Keratinocyte (primary cell): ENCODE results near the gene KEL. TPM values are rescaled to one million over a fixed set of nuclear protein-coding genes. Genes with fewer than 3 reads are reported as not detected.

Source experiments
- DNase-seq: peaks from one replicate; pipeline ENCODE4 v3.0.0-alpha.2; 2011; ENCODE audit warnings: low read depth, missing footprints, low spot score
- FAIRE-seq: peaks from 2 replicates; lab custom pipeline; 2011; peaks lifted over from hg19 to GRCh38; lab: Jason Lieb, UNC
- H2AFZ ChIP-seq: 2 replicates; pipeline ENCODE4 v1.6.0; 2012; ENCODE audit warnings: low read length, control low read depth, inconsistent platforms; ENCODE audit not compliant: control insufficient read depth
- H3K27ac ChIP-seq: 2 replicates; pipeline ENCODE4 v1.5.1; 2011; ENCODE audit warnings: low read length; ENCODE audit not compliant: control insufficient read depth, insufficient read depth
- H3K27me3 ChIP-seq: 3 replicates; pipeline ENCODE4 v1.6.0; 2011; ENCODE audit warnings: low read length; ENCODE audit not compliant: control insufficient read depth, insufficient read depth; ENCODE audit errors: extremely low read depth
- H3K36me3 ChIP-seq, 2 experiments: 2 replicates in 1 of 2; 3 replicates in 1 of 2; pipeline ENCODE4 v1.5.1; 2011; ENCODE audit warnings: low read length in 2 of 2, mild to moderate bottlenecking in 1 of 2; ENCODE audit not compliant: control insufficient read depth in 2 of 2, insufficient read depth in 2 of 2; ENCODE audit errors: extremely low read depth in 1 of 2
- H3K4me1 ChIP-seq: 3 replicates; pipeline ENCODE4 v1.5.1; 2011; ENCODE audit warnings: low read length; ENCODE audit not compliant: control insufficient read depth, insufficient read depth; ENCODE audit errors: extremely low read depth
- H3K4me2 ChIP-seq: 3 replicates; pipeline ENCODE4 v1.6.0; 2011; ENCODE audit warnings: low read depth, low read length; ENCODE audit not compliant: control insufficient read depth, insufficient read depth; ENCODE audit errors: extremely low read depth
- H3K4me3 ChIP-seq, 3 experiments: fragments of 200-600 bp in 1 of 3; sonication (generic) in 1 of 3; 2 replicates in 2 of 3; 3 replicates in 1 of 3; pipeline ENCODE4 v1.5.1; 2011 to 2016; ENCODE audit warnings: low read length in 3 of 3, mild to moderate bottlenecking in 3 of 3, control low read depth in 2 of 3, inconsistent platforms in 1 of 3, low read depth in 1 of 3, mixed read lengths in 1 of 3, mixed run types in 1 of 3, moderate library complexity in 1 of 3; ENCODE audit not compliant: control insufficient read depth in 2 of 3, insufficient read depth in 2 of 3; ENCODE audit errors: extremely low read depth in 1 of 3
- H3K79me2 ChIP-seq: 2 replicates; pipeline ENCODE4 v1.6.0; 2012; ENCODE audit warnings: low read length; ENCODE audit not compliant: control insufficient read depth, insufficient read depth
- H3K9ac ChIP-seq: 3 replicates; pipeline ENCODE4 v1.6.0; 2011; ENCODE audit warnings: low read length; ENCODE audit not compliant: control insufficient read depth, insufficient read depth; ENCODE audit errors: extremely low read depth
- H3K9me1 ChIP-seq: 3 replicates; pipeline ENCODE4 v1.6.0; 2011; ENCODE audit warnings: low read length; ENCODE audit not compliant: control insufficient read depth, insufficient read depth; ENCODE audit errors: extremely low read depth
- H3K9me3 ChIP-seq: 2 replicates; pipeline ENCODE4 v1.5.1; 2012; ENCODE audit warnings: low read depth, low read length; ENCODE audit not compliant: control insufficient read depth
- H4K20me1 ChIP-seq: 3 replicates; pipeline ENCODE4 v1.6.0; 2011; ENCODE audit warnings: low read length; ENCODE audit not compliant: control insufficient read depth, insufficient read depth; ENCODE audit errors: extremely low read depth
- CTCF ChIP-seq, 3 experiments: IDR thresholded peaks in 1 of 3; conservative IDR thresholded peaks in 1 of 3; optimal IDR thresholded peaks in 1 of 3; 2 replicates in 2 of 3; 3 replicates in 1 of 3; pipeline versions ENCODE3 to v1.5.1; 2011; ENCODE audit warnings: low read length in 3 of 3, mild to moderate bottlenecking in 3 of 3, moderate library complexity in 2 of 3, control low read depth in 1 of 3, inconsistent platforms in 1 of 3; ENCODE audit not compliant: insufficient read depth in 2 of 3; ENCODE audit errors: extremely low read depth in 1 of 3
- EZH2 ChIP-seq: IDR thresholded peaks from one replicate; pipeline ENCODE4 v1.6.1; 2012; ENCODE audit warnings: inconsistent platforms, mild to moderate bottlenecking, low read length, moderate library complexity
- dilution Hi-C: fragments of 300-500 bp; cut with MboI; formaldehyde crosslinking; loops from one replicate; pipeline ENCODE4 v1.7.0; 2020; ENCODE audit warnings: low sequenced_read_pairs; ENCODE audit not compliant: extremely low pct_ligation_motif_present
- polyA plus RNA-seq, 5 experiments: library from polyadenylated mRNA; depleted of rRNA in 3 of 5; stranded (reverse) in 3 of 5; stranded (forward) in 1 of 5; unstranded in 1 of 5; fragments of >200 nt; gene quantifications; 1 replicate in 1 of 5; 2 replicates in 3 of 5; 3 replicates in 1 of 5; pipeline versions ENCODE4 v1.2.1 to v1.2.3, GENCODE V29; 2011 to 2012; ENCODE audit warnings: missing spikeins in 2 of 5, low read depth in 1 of 5, low replicate concordance in 1 of 5

The KEL gene
- polyA plus RNA-seq, 1 donor (not counting 4 experiments of a cell fraction or from before 2014, with no cell fraction given), result 0.09 TPM

GRCh38 chr7:142894112-142894984 is 67.8 kb downstream of the KEL start:
- Histone ChIP-seq H3K27me3 (peaks cover 9% of the 10 kb centered on the region), H3K79me2 (no peaks in the 10 kb centered on the region), H3K4me2 (no peak overlapping the region), H3K4me1 (no peaks in the 10 kb centered on the region), H2AFZ (no peak overlapping the region), H3K9me1 (no peaks in the 10 kb centered on the region), H3K9ac (no peak overlapping the region), H3K9me3 (no peaks in the 10 kb centered on the region), H3K4me3 (no peak overlapping the region), H3K27ac (no peak overlapping the region), H3K36me3 (no peaks in the 10 kb centered on the region), H4K20me1 (no peaks in the 10 kb centered on the region)
- no peak for FAIRE-seq
- no peak for DNase-seq
- TF ChIP-seq CTCF (optimal IDR thresholded peaks at IDR 0.05 in 1 of 3, IDR thresholded peaks at IDR 0.05 in 1 of 3, conservative IDR thresholded peaks at IDR 0.05 in 1 of 3; ENCODE audit: extremely low read depth in 1 of 3, insufficient read depth in 2 of 3, low read length in 3 of 3) (no peak), EZH2 (no peak)
- dilution Hi-C loops, result no loop called here

- no peaks in the 10 kb centered on the region for H3K9me1 ChIP-seq
- TF ChIP-seq CTCF (optimal IDR thresholded peaks at IDR 0.05 in 1 of 3, IDR thresholded peaks at IDR 0.05 in 1 of 3, conservative IDR thresholded peaks at IDR 0.05 in 1 of 3; ENCODE audit: extremely low read depth in 1 of 3, insufficient read depth in 2 of 3, low read length in 3 of 3) (no peak), EZH2 (no peak)
- no peaks in the 10 kb centered on the region for H4K20me1 ChIP-seq
- no peak overlapping the region for H3K4me3 ChIP-seq
- H3K79me2 ChIP-seq, result no peaks in the 10 kb centered on the region
- FAIRE-seq (no peak), DNase-seq (no peak)
- H3K27me3 ChIP-seq, result peaks cover 5% of the 10 kb centered on the region
- H3K9ac ChIP-seq, result no peak overlapping the region
- H3K4me1 ChIP-seq, result no peaks in the 10 kb centered on the region
- dilution Hi-C loops, result no loop called here
- no peaks in the 10 kb centered on the region for H3K36me3 ChIP-seq
- H3K9me3 ChIP-seq, result no peaks in the 10 kb centered on the region
- no peak overlapping the region for H3K27ac ChIP-seq
- H3K4me2 ChIP-seq, result no peak overlapping the region
- no peak overlapping the region for H2AFZ ChIP-seq
These were observed 69.2 kb downstream of the KEL start for GRCh38 chr7:142892951-142893350.
